ENCODE data around the gene MSRB1.

Gene MSRB1, protein sequence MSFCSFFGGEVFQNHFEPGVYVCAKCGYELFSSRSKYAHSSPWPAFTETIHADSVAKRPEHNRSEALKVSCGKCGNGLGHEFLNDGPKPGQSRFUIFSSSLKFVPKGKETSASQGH

DNA sequence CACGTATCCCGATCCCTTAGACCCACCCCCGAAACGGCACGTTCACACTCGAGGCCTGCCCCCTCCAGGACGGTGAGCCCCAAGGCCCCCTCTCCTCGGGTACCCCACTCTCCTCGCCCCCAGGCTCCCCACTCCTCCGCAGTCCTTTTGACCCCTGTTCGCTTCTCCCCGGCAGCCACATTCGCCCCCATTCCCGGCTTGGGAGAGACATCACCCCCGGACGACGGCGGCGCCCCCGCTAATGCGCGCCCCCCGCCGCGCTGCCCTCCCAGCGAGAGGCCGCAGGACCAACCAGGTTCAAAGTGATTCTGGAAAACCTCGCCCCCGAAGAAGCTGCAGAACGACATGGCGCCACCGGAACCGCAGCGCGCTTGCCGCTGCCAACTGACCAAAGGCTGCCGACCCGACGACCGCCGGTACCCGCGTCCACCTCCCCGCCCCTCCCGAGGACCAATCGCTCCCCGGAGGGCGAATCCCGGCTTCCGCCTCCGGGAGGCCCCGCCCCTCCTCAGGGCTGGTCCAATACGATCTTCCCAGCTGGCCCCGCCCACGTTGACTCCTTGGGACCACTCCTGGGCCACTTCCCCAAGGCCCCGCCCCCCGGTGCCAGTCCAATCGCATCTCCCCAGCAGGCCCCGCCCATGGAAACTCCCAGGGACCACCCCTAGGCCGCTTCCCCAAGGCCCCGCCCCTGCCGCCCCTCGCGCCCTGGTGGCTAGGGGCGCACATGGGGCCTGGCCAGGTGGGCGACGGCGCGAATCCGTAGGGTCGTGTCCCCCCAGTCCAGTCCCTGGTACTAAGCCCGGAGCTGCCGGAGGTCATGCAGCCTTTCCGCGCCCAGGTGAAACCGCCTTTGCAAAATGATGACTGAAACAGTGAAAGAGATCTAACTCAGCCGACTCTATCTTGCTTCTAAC is at the start of gene MSRB1:
TSS of gene MSRB1 (minus strand) at position 390 of the 917 bp plus-strand sequence. CDS start at position 347, 43 bp downstream.
- DNase-seq (ENCODE audit: low read depth): peak; percentile 99

DNA sequence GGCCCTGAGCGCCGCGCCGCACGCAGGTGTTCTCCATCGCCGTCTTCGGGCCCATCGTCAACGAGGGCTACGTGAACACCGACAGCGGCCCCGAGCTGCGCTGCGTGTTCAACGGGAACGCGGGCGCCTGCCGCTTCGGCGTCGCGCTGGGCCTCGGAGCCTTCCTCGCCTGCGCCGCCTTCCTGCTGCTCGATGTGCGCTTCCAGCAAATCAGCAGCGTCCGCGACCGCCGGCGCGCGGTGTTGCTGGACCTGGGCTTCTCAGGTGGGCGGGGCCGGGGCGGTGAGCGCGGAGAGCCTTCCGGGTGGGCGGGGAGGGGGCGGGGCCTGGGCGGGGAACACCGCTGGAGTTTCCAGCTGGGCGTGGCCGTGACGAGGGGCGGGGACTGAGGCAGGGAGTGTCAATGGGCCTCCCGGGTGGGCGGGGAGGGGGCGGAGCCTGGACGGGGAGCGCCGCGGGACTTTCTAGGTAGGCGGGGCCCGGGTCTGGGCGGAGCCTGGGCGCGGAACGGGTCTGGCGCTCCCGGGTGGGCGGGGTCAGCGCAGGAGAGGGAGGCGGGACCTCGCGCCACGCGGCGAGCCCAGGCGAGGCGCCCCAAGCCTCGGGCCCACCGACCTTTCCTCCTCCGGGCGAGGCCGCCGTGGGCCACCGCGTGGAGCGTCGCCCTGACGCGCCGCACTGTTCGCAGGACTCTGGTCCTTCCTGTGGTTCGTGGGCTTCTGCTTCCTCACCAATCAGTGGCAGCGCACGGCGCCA is 49.1 kb upstream of the MSRB1 start:
- peak; percentile 78 for DNase-seq (ENCODE audit: low read depth)

DNA sequence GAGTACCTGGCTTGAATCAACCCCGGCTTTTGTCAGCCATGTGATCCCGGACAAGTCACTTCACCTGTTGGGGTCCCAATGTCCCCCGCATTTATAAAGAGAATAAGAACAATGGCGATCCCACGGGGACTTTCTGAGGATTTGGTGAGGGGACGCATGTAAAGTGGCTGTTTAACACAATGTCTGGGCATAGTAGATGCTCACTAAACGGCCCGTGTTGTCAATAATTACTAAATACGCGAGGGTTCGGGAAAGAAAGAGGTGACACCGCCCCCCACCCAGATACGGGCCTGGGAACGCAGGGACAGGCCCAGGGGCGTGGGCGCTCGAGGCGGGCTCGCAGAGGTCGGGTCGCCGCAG is 48.6 kb upstream of the MSRB1 start:
- DNase-seq (ENCODE audit: low read depth): no peak

DNA sequence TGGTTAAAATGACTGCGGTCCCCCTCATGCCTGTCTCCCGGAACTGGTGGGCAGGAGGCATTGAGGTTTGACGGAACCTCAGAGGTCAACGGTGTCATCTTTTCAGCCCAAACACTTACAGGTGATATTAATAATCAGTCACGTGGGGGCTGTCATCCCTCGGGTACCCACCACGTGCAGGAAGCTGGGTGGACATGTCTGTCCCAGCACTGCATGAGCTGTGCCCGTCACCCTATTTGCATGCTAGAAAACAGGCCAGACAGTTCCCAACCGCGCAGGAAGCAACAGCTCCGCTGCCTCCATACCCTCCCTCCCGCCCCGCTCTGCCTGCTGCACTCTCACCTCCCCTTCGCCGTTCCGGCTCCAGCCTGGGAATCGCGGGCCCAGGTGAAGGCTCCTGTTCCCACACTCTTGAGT is 48.1 kb upstream of the MSRB1 start:
- no peak for DNase-seq (ENCODE audit: low read depth)

DNA sequence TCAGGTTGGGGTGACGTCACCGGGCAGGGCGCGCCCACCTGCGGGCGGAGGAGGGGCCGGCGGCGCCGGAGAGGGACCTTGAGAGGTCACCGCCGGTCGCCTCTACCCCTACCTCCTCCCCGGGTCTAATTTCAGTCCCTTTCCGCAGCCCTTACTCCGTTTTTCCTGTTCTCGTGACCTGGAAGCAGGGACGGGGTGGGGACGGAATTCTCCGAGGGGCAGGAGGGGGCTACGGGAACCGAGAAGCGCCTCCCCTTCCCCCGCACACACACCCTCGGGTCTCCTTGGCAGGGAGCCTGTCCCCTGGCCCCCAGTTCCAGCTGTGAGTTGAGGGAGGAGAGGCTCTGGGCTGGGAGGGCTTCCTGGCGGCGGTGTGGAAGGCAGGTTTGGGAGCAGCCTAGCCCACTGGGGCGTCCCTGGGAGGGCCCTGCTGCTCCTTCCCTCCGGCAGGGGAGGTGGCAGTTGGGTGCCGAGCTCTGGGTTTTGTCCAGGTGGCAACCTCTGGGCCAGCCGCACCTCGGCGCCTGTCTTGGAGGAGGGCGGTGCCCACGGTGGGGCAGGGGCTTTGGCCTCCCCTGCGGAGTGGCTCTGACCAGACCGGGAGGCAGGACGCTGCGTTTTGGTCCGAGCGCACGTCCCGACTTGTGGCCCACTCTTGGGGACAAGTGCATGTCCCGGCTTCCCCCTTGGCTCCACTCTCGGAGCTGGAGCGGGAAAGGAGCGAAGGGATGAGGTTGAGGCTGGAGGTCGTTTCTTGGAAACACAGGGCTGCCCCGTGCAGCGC is 47.5 kb upstream of the MSRB1 start:
- no peak for DNase-seq (ENCODE audit: low read depth)

DNA sequence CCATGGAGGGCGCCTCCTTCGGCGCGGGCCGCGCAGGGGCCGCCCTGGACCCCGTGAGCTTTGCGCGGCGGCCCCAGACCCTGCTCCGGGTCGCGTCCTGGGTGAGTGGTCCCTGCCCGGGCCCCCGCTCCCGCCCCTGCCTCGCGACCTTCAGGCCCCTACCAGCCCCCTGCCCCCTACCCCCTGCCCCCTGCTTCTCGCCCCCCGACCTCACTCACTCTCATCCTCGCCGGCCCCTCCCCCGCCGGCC is 47.0 kb upstream of the MSRB1 start:
- DNase-seq (ENCODE audit: low read depth): no peak

DNA sequence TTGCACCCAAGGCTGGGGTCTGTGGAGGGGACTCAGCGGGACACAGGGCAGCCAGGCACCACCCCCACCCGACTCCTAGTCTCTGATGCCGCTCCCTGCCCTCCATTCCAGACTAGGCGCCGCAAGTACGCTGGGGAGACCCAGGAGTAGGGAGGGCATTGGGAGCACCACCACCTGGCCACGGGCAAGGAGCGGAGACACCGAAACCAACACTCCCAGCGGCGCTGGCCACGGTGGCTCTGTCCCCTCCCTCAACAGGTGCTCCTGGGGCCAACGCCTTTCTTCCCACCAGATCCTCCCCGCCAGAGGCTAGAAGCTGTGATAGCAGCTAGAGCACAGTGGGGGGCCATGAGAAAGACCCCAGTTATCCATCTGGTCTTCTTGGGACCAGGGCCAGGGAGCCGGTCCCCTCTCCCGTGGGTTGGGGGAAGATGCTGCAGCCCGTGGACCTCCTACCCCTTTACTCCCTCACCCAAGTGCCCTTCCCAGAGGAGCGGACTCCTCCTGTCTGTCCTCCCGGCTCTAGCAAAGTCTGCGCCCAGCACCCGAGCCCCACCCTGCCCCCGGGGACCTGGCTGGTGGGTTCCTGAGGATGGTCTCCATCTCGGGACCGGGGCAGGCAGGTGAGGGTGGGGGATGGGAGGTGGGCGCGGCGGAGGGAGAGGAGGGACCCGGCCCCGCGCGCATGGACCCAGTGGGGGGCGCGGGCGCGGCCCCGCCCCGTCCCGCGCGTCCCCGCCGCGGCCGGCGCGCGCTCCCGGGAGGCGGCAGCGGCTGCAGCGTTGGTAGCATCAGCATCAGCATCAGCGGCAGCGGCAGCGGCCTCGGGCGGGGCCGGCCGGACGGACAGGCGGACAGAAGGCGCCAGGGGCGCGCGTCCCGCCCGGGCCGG is 46.5 kb upstream of the MSRB1 start, which contains the start of gene SYNGR3:
TSS of gene SYNGR3 (plus strand) at position 762 of the 892 bp plus-strand sequence. CDS start 133 bp downstream, outside the sequence.
- DNase-seq (ENCODE audit: low read depth): peak; percentile 58

DNA sequence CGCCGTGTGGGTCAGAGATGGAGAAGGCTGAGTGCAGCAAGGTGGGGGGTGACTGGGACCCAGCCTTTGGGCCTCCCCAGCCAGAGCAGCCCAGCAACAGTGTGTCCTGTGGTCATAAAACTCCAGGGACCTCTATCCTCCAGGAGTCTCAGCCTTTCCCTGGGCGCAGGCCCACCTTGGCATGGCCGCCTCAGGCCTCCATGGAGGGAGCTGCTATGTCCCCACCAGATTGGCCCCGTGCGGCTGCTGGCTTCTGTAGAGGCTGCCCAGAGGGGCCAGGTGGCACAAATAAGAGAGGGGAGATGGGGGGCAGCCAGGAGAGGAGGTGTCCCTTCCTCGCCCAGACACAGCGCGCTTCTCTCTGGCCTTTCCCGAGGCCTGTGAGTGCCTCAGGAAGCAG is 44.2 kb upstream of the MSRB1 start:
- DNase-seq (ENCODE audit: low read depth): no peak

DNA sequence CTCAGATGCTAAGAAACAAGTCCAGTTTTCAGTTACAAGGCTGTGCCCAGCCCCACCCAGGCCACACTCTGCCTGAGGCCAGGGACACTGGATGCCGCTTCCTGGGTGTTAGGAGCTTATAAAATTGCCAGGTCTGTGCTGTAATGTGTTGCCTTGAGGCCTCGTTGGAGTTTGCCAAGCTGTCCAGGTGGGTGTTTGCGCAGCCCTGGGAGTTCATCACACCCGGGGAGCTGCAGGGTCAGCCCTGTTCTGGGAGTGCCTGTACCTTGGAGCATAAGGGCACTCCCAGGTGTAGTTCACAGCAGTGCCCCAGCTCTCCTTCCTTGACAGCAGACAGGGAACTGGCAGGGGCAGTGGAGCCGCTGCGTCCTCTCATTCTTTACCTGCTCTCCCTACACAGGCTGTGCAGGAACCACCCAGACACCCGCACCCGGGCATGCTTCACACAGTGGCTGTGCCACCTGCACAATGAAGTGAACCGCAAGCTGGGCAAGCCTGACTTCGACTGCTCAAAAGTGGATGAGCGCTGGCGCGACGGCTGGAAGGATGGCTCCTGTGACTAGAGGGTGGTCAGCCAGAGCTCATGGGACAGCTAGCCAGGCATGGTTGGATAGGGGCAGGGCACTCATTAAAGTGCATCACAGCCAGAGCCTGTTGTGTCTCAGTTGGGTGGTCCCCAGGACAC is 42.6 kb upstream of the MSRB1 start:
- no peak for DNase-seq (ENCODE audit: low read depth)

DNA sequence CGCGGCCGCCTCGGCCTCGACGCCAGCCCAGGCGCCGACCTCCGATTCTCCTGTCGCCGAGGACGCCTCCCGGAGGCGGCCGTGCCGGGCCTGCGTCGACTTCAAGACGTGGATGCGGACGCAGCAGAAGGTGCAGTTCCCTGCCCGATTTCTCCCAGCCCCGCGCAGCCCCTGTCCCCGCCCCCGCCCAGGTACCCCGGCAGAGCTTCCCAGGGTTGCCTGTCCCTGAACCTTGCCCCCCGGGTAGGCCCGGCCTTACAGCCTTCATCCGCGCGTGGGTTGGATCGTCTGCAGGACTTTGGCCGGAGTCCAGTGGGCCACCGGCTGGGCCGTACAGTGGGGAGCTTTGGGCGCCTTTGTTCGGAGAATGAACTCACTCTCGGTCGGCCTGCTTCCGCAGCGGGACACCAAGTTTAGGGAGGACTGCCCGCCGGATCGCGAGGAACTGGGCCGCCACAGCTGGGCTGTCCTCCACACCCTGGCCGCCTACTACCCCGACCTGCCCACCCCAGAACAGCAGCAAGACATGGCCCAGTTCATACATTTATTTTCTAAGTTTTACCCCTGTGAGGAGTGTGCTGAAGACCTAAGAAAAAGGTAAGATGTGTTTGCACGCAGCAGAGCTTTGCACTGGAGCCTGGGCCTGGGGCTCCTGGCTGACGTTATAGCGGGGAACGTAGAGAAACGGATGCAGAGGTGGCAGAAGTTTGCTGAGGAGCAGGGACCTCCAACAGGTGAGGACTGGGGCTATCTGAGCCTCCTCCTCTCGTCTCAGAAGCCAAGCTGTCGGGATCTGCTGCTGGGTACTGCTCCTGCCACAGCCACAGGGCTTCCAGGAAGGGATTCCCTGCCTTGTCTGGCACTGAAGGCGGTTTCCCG is 41.6 kb upstream of the MSRB1 start:
- DNase-seq (ENCODE audit: low read depth): peak; percentile 44

DNA sequence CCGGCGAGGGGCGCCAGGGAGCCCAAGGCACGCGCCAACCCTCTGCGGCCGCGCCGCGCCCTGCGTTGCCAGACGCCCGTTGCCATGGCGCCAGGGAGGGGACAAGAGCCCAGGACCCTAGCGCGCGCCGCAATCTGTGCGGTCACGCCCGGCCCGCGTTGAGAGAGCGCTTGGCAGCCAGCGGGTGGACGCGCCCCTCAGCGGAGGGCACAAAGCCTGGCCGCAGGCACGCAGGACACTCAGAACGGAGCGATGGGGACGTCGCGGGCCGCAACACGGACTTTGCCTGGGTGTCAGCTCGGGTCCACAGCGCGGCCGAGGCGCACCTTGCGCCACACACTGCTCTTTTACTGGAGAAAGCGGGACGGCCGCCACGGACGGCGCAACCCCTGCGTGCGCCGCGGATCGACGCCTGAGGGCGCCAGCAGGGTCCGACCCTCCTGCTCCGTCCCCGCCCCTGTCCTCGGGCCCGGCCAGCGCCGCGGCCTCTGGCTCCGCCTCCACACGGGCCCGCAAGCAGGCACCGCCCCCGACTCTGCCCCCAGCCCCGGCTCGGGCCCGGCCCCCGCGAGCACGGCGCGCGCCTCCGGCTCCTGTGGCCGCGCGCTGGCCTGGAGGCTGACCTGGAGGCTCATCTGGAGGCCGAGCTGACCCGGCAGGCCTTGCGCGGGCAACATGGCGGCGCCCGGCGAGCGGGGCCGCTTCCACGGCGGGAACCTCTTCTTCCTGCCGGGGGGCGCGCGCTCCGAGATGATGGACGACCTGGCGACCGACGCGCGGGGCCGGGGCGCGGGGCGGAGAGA is 40.7 kb upstream of the MSRB1 start, which contains the start of gene GFER:
TSS of gene GFER (plus strand) at position 650 of the 803 bp plus-strand sequence. CDS start at position 676, 26 bp downstream.
- DNase-seq (ENCODE audit: low read depth): peak; percentile 92

DNA sequence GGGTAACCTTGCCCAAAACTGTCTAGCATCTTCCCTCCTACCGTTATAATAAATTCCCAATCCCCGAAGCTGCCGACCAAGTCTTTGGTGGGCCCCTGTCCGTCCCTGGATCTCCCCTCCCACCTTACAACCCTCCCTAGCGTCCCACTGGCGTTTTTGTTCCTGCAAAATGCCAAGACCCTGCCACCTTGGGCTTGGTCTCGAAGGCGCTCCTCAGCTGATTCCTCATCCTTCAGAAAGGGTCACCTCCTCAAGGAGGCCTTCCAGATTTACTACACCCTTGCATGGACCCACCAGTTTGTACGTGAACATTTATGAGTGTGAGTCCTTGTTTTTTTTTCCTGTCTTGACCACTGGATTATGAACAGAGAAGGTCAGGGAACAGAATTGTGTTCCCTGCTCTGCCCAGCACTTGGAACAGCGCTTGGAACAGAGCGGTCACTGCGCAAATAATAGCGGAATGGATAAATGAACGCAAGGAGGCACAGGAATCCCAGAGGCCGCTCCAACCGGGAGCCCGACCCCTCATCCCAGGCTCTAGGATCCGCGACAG is 40.1 kb upstream of the MSRB1 start:
- DNase-seq (ENCODE audit: low read depth): no peak

DNA sequence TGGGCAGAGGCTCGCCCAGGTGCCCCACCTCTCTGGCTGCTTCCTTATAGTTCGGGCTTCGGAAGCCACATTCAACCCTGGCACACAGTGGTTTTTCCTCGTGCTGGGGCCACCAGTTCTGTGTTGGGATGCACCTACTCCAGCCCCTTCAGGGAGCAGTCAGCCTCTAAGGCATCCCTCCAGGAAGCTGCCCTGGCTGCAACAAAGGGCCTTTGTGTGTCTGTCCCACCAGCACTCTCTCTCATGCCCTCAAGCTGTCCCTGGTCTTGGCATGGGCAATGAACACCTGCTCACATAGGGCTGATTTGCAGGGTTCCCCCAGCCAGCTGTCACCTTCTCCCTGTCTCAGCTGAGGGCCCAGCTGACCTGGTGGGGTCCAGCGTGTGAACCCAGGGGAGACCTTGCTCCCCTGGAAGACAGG is 39.0 kb upstream of the MSRB1 start:
- no peak for DNase-seq (ENCODE audit: low read depth)

DNA sequence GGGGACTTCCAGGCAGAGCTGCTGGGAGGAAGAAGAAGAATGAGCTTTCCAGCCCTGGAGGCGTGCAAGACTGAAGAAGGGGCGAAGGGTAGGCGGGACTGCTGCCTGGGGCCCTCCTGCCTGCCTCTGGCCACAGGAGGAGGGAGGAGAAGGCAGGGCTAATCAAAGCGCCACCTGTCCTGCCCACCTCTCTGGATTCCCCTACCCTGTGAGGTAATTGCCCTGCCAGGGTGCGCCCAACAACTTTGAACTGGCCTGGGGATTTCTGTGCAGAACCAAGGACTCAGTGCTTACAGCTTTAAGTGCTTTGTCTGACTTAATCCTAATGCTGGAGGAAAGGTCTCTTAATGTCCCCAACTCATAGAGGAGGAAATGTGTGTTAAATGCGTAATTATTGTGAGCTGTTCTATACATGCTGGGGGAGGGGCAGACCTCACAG is 38.4 kb upstream of the MSRB1 start, which contains the start of gene NOXO1:
TSS of gene NOXO1 (minus strand) at position 72 of the 439 bp plus-strand sequence. CDS start 290 bp downstream, outside the sequence.
- no peak for DNase-seq (ENCODE audit: low read depth)

DNA sequence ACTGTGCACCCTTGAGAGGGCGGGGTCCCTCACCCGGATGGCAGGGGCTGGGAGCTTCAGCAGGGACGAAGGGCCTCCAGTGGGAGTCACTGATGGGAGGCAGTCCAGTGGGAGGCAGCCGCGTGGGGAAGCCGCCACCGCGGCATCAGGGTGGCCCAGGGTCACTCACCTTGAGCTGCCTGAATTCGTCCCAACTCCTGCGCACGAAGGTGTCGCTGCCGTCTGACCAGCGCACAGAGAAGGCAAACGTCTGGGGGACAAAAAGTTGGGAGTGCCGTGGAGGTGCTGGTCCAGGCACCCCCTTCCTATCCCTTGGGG is 37.7 kb upstream of the MSRB1 start:
- no peak for DNase-seq (ENCODE audit: low read depth)

DNA sequence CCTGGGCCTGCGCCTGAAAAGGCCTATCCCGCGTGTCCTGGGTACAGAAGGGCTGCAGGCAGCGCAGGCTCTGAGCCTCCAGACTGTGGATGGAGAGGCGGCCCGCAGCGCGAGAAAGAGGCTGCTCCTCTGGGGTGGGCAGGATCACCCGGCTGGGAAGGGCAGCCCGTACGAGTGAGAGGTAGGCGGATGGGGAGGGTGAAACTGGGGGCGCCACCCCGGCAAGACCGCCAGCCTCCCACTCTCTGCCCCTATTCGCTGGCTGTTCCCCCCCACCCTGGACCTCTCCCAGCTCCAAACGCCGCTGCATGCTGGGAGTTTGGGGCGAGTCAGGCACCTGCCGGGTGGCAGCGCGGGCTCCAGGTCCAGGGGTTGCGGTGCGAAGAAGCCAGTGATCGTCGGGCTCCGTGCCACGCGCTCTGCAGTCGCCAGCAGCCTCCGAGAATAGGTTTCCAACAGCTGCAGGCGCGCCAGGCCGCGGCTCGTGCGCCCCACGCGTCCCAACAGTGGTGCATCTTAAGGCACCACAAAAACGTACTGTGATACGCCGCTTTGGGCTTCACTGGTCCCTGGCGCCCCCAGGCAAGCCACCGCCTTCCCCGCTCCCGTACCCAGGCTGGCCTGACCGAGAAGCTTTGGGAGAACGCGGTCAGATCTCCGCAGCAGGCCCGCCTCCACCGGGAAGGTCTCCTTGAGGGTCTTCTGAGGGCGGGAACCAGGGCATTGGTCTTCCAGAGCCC is 37.2 kb upstream of the MSRB1 start:
- no peak for DNase-seq (ENCODE audit: low read depth)

DNA sequence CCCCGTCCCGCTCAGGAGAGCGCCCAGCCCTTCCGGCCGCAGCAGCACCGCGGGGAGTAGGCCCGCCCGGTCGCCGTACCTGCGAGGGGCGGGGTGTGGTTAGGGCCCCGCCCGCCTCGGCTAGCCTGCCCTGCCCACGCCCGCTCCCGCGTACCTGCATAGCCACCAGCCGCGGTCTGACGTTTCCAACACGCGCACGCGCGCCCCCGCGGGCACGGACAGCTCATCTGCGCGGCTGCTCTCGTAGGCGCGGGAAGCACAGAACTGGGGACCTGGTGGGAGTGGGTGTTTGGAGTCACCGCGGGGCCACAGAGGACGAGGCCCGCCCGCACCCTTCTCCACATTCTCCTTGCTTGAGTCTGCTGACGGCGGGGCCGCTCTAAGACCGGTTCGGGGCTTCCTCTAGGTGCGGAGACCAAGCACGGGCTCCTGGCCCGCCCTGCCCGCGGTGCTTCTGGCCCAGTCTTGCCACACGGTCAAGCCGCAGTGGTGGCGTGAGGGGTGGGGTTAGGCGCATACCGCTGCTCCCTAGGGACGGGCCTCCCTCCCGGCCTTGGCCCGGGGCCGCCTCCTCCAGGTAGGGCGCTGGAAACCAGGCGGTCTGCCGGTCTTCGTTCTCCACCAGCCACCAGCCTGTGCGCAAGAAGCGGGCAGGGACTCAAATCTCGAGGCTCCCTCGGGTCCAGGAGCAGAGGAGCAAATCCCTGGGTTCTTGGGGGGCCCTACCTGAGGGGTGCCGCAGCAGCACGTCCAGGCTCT is 36.5 kb upstream of the MSRB1 start:
- DNase-seq (ENCODE audit: low read depth): no peak

All from ELR (cell line).